Measurements from ENCODE around the gene CNOT4.

DNA sequence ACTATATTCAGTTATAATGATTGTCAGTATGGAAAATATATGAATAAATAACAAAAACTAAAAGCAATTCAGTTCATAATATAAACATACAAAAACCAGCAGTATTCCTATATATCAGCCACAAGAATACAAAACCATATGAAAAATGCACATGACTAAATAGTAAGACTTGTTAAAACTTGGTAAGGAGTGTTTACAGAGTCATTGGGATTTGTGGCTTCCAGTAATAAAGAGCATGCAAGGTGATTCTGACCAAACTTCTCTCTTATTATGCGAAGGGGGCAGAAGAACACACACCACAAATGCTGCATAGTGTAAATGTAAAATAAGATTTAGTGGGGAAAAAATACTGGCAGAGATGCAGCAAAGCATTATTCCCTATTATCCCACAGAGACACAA lies 8.8 kb upstream of the CNOT4 start:
- no peak for TF ChIP-seq POLR2A (IDR thresholded peaks at IDR 0.05)
- TF ChIP-seq, protein P1, sequence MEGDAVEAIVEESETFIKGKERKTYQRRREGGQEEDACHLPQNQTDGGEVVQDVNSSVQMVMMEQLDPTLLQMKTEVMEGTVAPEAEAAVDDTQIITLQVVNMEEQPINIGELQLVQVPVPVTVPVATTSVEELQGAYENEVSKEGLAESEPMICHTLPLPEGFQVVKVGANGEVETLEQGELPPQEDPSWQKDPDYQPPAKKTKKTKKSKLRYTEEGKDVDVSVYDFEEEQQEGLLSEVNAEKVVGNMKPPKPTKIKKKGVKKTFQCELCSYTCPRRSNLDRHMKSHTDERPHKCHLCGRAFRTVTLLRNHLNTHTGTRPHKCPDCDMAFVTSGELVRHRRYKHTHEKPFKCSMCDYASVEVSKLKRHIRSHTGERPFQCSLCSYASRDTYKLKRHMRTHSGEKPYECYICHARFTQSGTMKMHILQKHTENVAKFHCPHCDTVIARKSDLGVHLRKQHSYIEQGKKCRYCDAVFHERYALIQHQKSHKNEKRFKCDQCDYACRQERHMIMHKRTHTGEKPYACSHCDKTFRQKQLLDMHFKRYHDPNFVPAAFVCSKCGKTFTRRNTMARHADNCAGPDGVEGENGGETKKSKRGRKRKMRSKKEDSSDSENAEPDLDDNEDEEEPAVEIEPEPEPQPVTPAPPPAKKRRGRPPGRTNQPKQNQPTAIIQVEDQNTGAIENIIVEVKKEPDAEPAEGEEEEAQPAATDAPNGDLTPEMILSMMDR (IDR thresholded peaks at IDR 0.05) = no peak

Data from body of pancreas (tissue), 4 donors.